HL-60 (cell line): ENCODE measurements around the gene ATP12A.

Source experiments
- CTCF ChIP-seq: IDR thresholded peaks from one replicate; pipeline ENCODE4 v1.5.1; 2011; ENCODE audit warnings: low read length, control low read depth, inconsistent platforms; ENCODE audit not compliant: insufficient read depth
- GABPA ChIP-seq: IDR thresholded peaks from 2 replicates; pipeline ENCODE4 v1.6.1; 2012; ENCODE audit warnings: low read depth
- POLR2AphosphoS5 ChIP-seq: IDR thresholded peaks from 2 replicates; pipeline ENCODE4 v1.6.1; 2012; ENCODE audit warnings: low read depth
- REST ChIP-seq: IDR thresholded peaks from 2 replicates; pipeline ENCODE4 v1.6.1; 2012; ENCODE audit warnings: low read depth; ENCODE audit not compliant: insufficient replicate concordance
- SPI1 ChIP-seq: IDR thresholded peaks from 2 replicates; pipeline ENCODE4 v1.6.1; 2012; ENCODE audit warnings: low read depth, mild to moderate bottlenecking, borderline replicate concordance

- TF ChIP-seq CTCF (no peak), POLR2AphosphoS5 (no peak), REST (no peak), GABPA (no peak), SPI1 (no peak)
These were observed 12.4 kb downstream of the ATP12A start for GRCh38 chr13:24692561-24692960.
